Cardiac muscle cell (in vitro differentiated cells and primary cell): ENCODE data around the gene HNRNPUL1. TPM values are rescaled to one million over a fixed set of nuclear protein-coding genes. Genes with fewer than 3 reads are reported as not detected.

Source experiments
- DNase-seq, 2 donors: peaks; one replicate each; pipeline versions ENCODE4 v3.0.0 to v3.0.0-alpha.2; 2010 to 2017; ENCODE audit warnings: low read depth in 1 of 2, low spot score in 1 of 2
- H3K27ac ChIP-seq: fragments of 200-600 bp; sonication (generic); 2 replicates; pipeline ENCODE4 v1.5.1; 2016
- H3K27me3 ChIP-seq: fragments of 200-600 bp; sonication (generic); 2 replicates; pipeline ENCODE4 v1.6.0; 2016; ENCODE audit warnings: control low read depth
- H3K36me3 ChIP-seq: fragments of 200-600 bp; sonication (generic); 2 replicates; pipeline ENCODE4 v1.5.1; 2016; ENCODE audit warnings: control low read depth
- H3K4me1 ChIP-seq: fragments of 200-600 bp; sonication (generic); 2 replicates; pipeline ENCODE4 v1.8.1; 2017; ENCODE audit warnings: low read depth, mild to moderate bottlenecking, mixed run types
- H3K4me3 ChIP-seq: fragments of 200-600 bp; sonication (generic); 2 replicates; pipeline ENCODE4 v1.5.1; 2016; ENCODE audit warnings: mild to moderate bottlenecking
- H3K9me3 ChIP-seq: fragments of 200-600 bp; sonication (generic); 2 replicates; pipeline ENCODE4 v1.5.1; 2017; ENCODE audit warnings: low read depth, mild to moderate bottlenecking, control low read depth
- CTCF ChIP-seq: IDR thresholded peaks from 2 replicates; pipeline ENCODE4 v1.5.1; 2012; ENCODE audit warnings: low read depth, mild to moderate bottlenecking, low read length
- polyA plus RNA-seq: library from polyadenylated mRNA; unstranded; fragments of >200 nt; fragmentation: Nextera tagmentation; extraction: Ambion mirVana; gene quantifications from 2 replicates; pipeline ENCODE4 v1.2.1, GENCODE V29; 2016
- total RNA-seq: library from RNA; depleted of rRNA; stranded (reverse); fragments of >200 nt; gene quantifications from 2 replicates; pipeline ENCODE4 v1.2.3, GENCODE V29; 2016

HNRNPUL1 gene
- total and polyA plus RNA-seq, 2 experiments from 2014 or later = 148 to 195 TPM

DNA sequence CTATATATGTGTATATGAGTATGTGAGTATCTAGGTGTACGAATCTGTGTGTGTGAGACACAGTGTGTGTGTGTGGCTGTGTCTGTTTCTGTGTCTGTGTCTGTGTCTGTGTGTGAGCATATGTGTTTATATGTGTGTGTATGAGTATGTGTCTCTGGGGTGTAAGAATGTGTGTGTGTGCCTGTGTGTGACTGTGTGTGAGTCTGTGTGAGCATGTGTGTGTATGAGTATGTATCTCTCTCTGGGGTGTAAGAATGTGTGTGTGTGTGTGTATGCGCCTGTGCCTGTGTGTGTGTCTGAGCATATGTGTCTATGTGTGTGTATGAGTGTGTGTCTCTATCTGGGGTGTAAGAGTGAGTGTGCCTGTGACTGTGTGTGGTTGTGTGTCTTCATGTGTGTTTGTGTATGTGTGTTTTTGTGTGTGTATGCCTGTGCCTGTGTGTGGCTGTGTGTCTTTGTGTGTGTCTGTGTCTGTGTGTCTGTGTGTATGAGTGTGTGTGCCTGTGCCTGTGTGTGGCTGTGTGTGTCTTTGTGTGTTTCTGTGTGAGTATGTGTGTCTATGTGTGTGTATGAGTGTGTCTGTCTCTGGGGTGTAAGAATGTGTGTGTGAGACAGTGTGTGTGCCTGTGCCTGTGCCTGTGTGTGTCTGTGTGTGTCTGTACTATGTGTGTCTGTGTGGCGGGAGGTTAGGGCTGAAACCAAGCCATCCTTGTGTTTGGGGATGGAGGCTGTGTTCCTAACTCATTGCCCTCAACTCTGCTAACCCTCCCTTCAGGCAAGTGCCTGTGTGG is 33.9 kb upstream of the HNRNPUL1 start:
- Histone ChIP-seq H3K9me3 (no peaks in the 10 kb centered on the region), H3K27ac (no peak overlapping the region), H3K36me3 (peaks cover 2% of the 10 kb centered on the region), H3K27me3 (no peaks in the 10 kb centered on the region), H3K4me3 (no peak overlapping the region), H3K4me1 (peaks cover 13% of the 10 kb centered on the region)
- no peak for DNase-seq
- TF ChIP-seq CTCF = no peak

DNA sequence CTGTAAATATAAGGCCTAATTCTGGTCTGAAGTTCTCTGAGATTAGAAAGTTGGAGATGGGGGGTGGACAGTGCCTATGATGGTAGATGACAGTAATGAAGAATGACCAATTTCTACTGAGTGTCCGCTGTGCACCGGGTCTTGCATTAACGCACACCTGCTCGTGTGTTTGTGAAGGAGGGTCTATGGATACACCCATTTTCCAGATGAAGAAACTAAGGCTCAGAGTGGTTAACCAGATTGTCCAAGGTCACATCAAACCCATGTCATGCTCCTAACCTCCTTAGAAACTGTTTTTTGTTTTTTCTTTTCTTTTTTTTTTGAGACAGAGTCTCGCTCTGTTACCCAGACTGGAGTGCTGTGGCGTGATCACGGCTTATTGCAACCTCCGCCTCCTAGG is 31.5 kb upstream of the HNRNPUL1 start:
- DNase-seq = no peak
- no peaks in the 10 kb centered on the region for H3K4me1 ChIP-seq
- H3K9me3 ChIP-seq = no peaks in the 10 kb centered on the region
- H3K27ac ChIP-seq = no peak overlapping the region
- H3K27me3 ChIP-seq = no peaks in the 10 kb centered on the region
- no peak for TF ChIP-seq CTCF
- peaks cover 5% of the 10 kb centered on the region for H3K36me3 ChIP-seq
- H3K4me3 ChIP-seq = no peak overlapping the region

GRCh38 chr19:41233748-41234240 is 30.4 kb upstream of the HNRNPUL1 start:
- Histone ChIP-seq H3K27ac (no peak overlapping the region), H3K36me3 (peaks cover 7% of the 10 kb centered on the region), H3K27me3 (no peaks in the 10 kb centered on the region), H3K4me3 (no peak overlapping the region), H3K4me1 (no peaks in the 10 kb centered on the region), H3K9me3 (no peaks in the 10 kb centered on the region)
- no peak for DNase-seq
- TF ChIP-seq CTCF = no peak

DNA sequence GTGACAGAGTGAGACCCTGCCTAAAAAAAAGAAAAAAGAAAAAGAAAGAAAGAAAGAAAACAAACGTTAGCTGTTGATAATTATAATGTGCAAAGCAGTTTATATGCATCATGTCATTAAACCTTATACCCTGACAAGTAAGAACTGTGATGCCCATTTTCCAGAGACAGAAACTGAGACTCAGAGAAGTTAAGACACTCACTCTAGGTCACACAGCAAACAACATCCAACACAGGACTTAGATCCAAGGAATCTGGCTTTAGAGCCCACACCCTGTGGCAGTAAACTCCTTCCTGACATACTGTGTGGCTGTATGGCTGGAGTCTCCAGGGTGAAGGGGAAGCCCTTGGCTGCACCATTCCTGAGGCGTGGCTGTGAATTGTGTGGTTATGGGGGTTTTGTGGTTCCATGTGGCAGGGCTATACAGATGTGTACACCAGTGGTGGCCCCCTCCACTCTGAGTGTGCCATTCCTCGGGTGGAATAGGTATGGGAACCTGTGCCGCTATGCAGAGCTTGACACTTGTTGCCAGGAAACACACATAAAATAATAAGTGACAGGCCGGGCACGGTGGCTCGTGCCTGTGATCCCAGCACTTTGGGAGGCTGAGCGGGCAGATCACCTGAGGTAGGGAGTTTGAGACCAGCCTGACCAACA is 29.5 kb upstream of the HNRNPUL1 start:
- DNase-seq = no peak
- no peaks in the 10 kb centered on the region for H3K9me3 ChIP-seq
- H3K4me3 ChIP-seq = no peak overlapping the region
- H3K27me3 ChIP-seq = no peaks in the 10 kb centered on the region
- TF ChIP-seq CTCF = no peak
- peaks cover 9% of the 10 kb centered on the region for H3K36me3 ChIP-seq
- H3K4me1 ChIP-seq = no peaks in the 10 kb centered on the region
- H3K27ac ChIP-seq = no peak overlapping the region

- Histone ChIP-seq H3K27ac (no peak overlapping the region), H3K36me3 (peaks cover 11% of the 10 kb centered on the region), H3K27me3 (no peaks in the 10 kb centered on the region), H3K4me1 (no peaks in the 10 kb centered on the region), H3K9me3 (no peaks in the 10 kb centered on the region), H3K4me3 (no peak overlapping the region)
- TF ChIP-seq CTCF = no peak
- DNase-seq = no peak
These were observed 28.7 kb upstream of the HNRNPUL1 start for GRCh38 chr19:41235480-41235879.
